Measurements from ENCODE around the gene LAMA4. TPM values are rescaled to one million over a fixed set of nuclear protein-coding genes. Genes with fewer than 3 reads are reported as not detected.

LAMA4 gene
- total and polyA plus RNA-seq, 7 experiments from 2014 or later = not detected

DNA sequence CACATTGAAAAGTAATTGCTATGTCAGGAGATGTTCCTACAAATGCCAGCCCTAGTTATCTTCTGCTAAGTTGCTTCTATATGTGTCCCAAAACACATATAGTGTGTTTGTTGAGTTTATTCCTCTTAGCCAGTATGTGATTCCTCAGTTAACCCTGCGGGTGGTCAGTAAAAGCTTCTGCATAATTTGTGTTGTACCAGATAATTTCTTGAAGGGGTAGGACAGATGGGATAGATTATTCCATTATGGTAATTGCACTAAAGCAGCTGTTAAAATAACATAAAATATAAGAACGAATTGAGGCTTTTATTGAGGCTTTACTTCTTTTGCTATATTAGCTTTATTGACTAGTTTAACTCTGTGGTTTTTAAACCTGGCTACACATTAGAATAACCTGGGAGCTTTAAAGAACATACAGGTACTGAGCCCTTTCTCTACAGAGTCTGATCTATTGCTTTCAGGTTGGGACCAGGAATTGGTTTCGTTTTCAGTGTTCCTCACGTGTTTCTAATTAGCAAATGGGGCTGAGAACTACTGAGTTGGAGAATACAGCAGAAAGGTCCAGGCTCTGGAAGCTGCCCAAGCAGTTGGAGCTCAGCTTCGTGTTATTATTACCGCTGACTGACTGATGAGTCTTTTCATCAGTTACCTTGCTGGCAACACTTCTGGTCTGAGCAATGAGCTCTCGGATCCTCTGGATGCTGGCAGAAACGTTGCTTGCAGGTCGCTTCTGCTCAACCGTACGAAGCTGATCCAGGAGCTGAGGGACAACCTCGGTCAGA lies 110.0 kb downstream of the LAMA4 start:
- no peaks in the 10 kb centered on the region for H3K27me3 ChIP-seq (ENCODE audit: control insufficient read depth in 2 of 2, insufficient read depth in 2 of 2, low read length in 2 of 2)
- Mint-ChIP-seq H3K27ac (no peak overlapping the region), H3K4me3 (no peak overlapping the region), H3K27me3 (peaks cover 0 to 28% (median 5%) of the 10 kb centered on the region in 5 donors), H3K4me1 (no peaks in the 10 kb centered on the region), H3K9me3 (no peaks in the 10 kb centered on the region), H3K36me3 (no peaks in the 10 kb centered on the region)
- no peaks in the 10 kb centered on the region for H3K9me3 ChIP-seq (ENCODE audit: control insufficient read depth in 2 of 3, low read length in 3 of 3)
- intact Hi-C loops (cut with micrococcal nuclease) = no loop called here
- ATAC-seq (no peak), DNase-seq (no peak)
- POLR2A ChIA-PET = no interaction called here
- no peaks in the 10 kb centered on the region for H3K36me3 ChIP-seq (ENCODE audit: control insufficient read depth in 2 of 3, insufficient read depth in 3 of 3, low read length in 3 of 3)
- CTCF ChIA-PET = no interaction called here
- H3K27ac ChIP-seq (ENCODE audit: low read depth, low read length) = no peak overlapping the region
- no peaks in the 10 kb centered on the region for H3K4me1 ChIP-seq (ENCODE audit: control insufficient read depth in 2 of 2, insufficient read depth in 2 of 2, low read length in 2 of 2)
- H3K4me3 ChIP-seq (ENCODE audit: low read length) = no peak overlapping the region

DNA sequence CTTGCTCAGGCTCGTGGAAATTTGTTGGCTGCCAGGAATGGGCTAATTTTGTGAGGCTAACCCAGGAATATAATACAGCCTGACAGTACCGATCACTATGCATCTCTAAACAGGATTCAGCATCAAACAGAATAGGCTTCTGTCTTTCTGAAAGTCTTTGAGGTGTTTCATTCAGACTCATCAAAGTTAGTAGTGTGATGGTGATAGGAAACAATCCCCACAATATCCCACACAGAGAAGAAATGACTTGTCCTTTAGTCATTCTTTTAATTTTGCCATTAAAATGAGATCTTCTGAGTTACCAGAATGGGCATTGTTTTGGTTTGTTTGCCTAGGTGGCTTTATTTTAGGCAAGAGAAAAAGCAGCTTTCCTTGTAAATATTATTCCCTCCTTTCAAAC lies 112.7 kb downstream of the LAMA4 start:
- H3K9me3 ChIP-seq (ENCODE audit: control insufficient read depth in 2 of 3, low read length in 3 of 3) = no peaks in the 10 kb centered on the region
- ChIA-PET POLR2A (no interaction called here), CTCF (no interaction called here)
- H3K4me3 ChIP-seq (ENCODE audit: low read length) = no peak overlapping the region
- intact Hi-C loops (cut with micrococcal nuclease) = no loop called here
- Mint-ChIP-seq H3K27ac (no peak overlapping the region), H3K36me3 (no peaks in the 10 kb centered on the region), H3K4me3 (no peak overlapping the region), H3K4me1 (no peaks in the 10 kb centered on the region), H3K9me3 (no peaks in the 10 kb centered on the region), H3K27me3 (peaks cover 0 to 31% (median 5%) of the 10 kb centered on the region in 5 donors)
- no peaks in the 10 kb centered on the region for H3K4me1 ChIP-seq (ENCODE audit: control insufficient read depth in 2 of 2, insufficient read depth in 2 of 2, low read length in 2 of 2)
- H3K27me3 ChIP-seq (ENCODE audit: control insufficient read depth in 2 of 2, insufficient read depth in 2 of 2, low read length in 2 of 2) = no peaks in the 10 kb centered on the region
- no peak for ATAC-seq
- no peaks in the 10 kb centered on the region for H3K36me3 ChIP-seq (ENCODE audit: control insufficient read depth in 2 of 3, insufficient read depth in 3 of 3, low read length in 3 of 3)
- no peak overlapping the region for H3K27ac ChIP-seq (ENCODE audit: low read depth, low read length)
- no peak for DNase-seq

DNA sequence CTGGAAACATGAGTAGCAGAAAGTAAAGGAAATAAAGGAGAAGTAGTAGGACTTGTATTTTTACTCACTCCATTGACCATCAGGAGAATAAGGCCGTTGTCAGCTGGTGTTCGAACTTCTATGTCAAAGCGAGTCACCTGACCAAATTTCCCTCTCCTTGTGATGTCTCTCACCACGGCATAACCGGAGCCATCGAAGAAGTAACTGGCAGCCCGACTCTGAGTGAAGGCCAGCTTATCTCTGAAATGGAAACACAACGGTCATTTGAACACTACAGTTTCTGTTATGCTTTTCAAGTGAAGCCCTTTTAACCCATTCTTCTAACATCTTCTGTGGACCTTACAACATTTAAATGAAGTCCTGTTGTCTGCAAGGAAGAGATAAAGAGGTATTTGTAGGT lies 115.3 kb downstream of the LAMA4 start:
- CTCF ChIA-PET = interaction anchor here (0.8 kb wide), 1 partner anchor 12 kb away, joined by 3 read pairs; no protein-coding TSS in a partner anchor

DNA sequence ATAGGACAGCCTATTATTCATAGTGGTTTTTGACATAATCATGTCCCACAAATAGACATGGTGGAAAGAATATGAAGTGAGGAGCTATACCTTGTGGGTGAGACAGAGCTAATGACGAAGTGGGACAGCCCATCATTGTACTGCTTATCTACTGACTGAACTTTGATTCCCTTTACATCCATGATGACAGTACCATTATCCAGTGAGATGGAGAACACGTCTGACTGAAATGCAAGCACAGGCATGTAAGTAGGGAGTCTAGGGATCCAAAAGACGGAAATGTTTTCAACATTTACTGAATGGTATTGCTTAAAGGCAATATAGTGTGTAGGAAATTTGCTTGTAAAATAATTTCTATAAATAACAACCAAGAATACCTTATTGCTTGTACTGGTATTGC lies 123.5 kb downstream of the LAMA4 start:
- Mint-ChIP-seq H3K36me3 (no peaks in the 10 kb centered on the region), H3K4me1 (peaks cover 0 to 2% (median 0%) of the 10 kb centered on the region in 7 donors), H3K9me3 (no peaks in the 10 kb centered on the region), H3K4me3 (no peak overlapping the region), H3K27me3 (peaks cover 2 to 56% (median 14%) of the 10 kb centered on the region in 5 donors), H3K27ac (no peak overlapping the region)
- ChIA-PET POLR2A (interaction anchor here (0.8 kb wide), 1 partner anchor 1594 kb away, joined by 3 read pairs; no protein-coding TSS in a partner anchor), CTCF (interaction anchor here (1.5 kb wide), 1 partner anchor 32 kb away, joined by 4 read pairs; no protein-coding TSS in a partner anchor)
- Histone ChIP-seq H3K27me3 (ENCODE audit: control insufficient read depth in 2 of 2, insufficient read depth in 2 of 2, low read length in 2 of 2) (no peaks in the 10 kb centered on the region), H3K27ac (ENCODE audit: low read depth, low read length) (no peak overlapping the region), H3K36me3 (ENCODE audit: control insufficient read depth in 2 of 3, insufficient read depth in 3 of 3, low read length in 3 of 3) (no peaks in the 10 kb centered on the region), H3K4me3 (ENCODE audit: low read length) (no peak overlapping the region), H3K4me1 (ENCODE audit: control insufficient read depth in 2 of 2, insufficient read depth in 2 of 2, low read length in 2 of 2) (no peaks in the 10 kb centered on the region), H3K9me3 (ENCODE audit: control insufficient read depth in 2 of 3, low read length in 3 of 3) (no peaks in the 10 kb centered on the region)
- intact Hi-C loops (cut with micrococcal nuclease) = no loop called here
- ATAC-seq = no peak
- no peak for DNase-seq

More for the DNA sequence above, 115.3 kb downstream of the LAMA4 start:
- no peak overlapping the region for H3K27ac Mint-ChIP-seq
- Histone ChIP-seq H3K27me3 (ENCODE audit: control insufficient read depth in 2 of 2, insufficient read depth in 2 of 2, low read length in 2 of 2) (no peaks in the 10 kb centered on the region), H3K36me3 (ENCODE audit: control insufficient read depth in 2 of 3, insufficient read depth in 3 of 3, low read length in 3 of 3) (no peaks in the 10 kb centered on the region), H3K9me3 (ENCODE audit: control insufficient read depth in 2 of 3, low read length in 3 of 3) (no peaks in the 10 kb centered on the region), H3K4me1 (ENCODE audit: control insufficient read depth in 2 of 2, insufficient read depth in 2 of 2, low read length in 2 of 2) (no peaks in the 10 kb centered on the region), H3K4me3 (ENCODE audit: low read length) (no peak overlapping the region), H3K27ac (ENCODE audit: low read depth, low read length) (no peak overlapping the region)
- H3K4me3 Mint-ChIP-seq = no peak overlapping the region
- intact Hi-C loops (cut with micrococcal nuclease) = no loop called here
- H3K36me3 Mint-ChIP-seq = no peaks in the 10 kb centered on the region
- no peaks in the 10 kb centered on the region for H3K4me1 Mint-ChIP-seq
- ATAC-seq (no peak), DNase-seq (no peak)
- H3K9me3 Mint-ChIP-seq = no peaks in the 10 kb centered on the region
- POLR2A ChIA-PET = no interaction called here
- peaks cover 0 to 42% (median 5%) of the 10 kb centered on the region in 5 donors for H3K27me3 Mint-ChIP-seq

DNA sequence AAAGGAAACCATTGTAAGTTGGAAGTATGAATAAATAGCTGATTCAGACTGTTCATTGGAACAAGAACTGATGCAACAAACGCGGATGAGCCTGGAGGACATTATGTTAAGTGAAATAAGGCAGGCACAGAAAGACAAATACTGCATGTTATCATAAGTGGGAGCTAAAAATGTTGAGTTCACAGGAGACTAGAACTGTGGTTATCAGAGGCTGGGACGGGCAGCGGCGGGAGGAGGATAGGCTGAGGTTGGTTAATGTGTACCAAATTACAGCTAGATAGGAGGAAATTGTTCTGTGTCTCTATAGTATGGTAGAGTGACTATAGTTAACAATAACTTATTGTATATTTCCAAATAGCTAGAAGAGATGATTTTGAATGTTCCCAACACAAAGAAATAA lies 126.2 kb downstream of the LAMA4 start:
- peaks cover 0 to 2% (median 0%) of the 10 kb centered on the region in 7 donors for H3K4me1 Mint-ChIP-seq
- no peaks in the 10 kb centered on the region for H3K9me3 Mint-ChIP-seq
- Histone ChIP-seq H3K4me3 (ENCODE audit: low read length) (no peak overlapping the region), H3K27ac (ENCODE audit: low read depth, low read length) (no peak overlapping the region), H3K27me3 (ENCODE audit: control insufficient read depth in 2 of 2, insufficient read depth in 2 of 2, low read length in 2 of 2) (no peaks in the 10 kb centered on the region), H3K4me1 (ENCODE audit: control insufficient read depth in 2 of 2, insufficient read depth in 2 of 2, low read length in 2 of 2) (no peaks in the 10 kb centered on the region), H3K36me3 (ENCODE audit: control insufficient read depth in 2 of 3, insufficient read depth in 3 of 3, low read length in 3 of 3) (no peaks in the 10 kb centered on the region), H3K9me3 (ENCODE audit: control insufficient read depth in 2 of 3, low read length in 3 of 3) (no peaks in the 10 kb centered on the region)
- CTCF ChIA-PET = no interaction called here
- H3K36me3 Mint-ChIP-seq = no peaks in the 10 kb centered on the region
- H3K27me3 Mint-ChIP-seq = peaks cover 4 to 48% (median 13%) of the 10 kb centered on the region in 5 donors
- POLR2A ChIA-PET = no interaction called here
- intact Hi-C loops (cut with micrococcal nuclease) = no loop called here
- DNase-seq = no peak
- ATAC-seq = no peak
- no peak overlapping the region for H3K4me3 Mint-ChIP-seq
- no peak overlapping the region for H3K27ac Mint-ChIP-seq

DNA sequence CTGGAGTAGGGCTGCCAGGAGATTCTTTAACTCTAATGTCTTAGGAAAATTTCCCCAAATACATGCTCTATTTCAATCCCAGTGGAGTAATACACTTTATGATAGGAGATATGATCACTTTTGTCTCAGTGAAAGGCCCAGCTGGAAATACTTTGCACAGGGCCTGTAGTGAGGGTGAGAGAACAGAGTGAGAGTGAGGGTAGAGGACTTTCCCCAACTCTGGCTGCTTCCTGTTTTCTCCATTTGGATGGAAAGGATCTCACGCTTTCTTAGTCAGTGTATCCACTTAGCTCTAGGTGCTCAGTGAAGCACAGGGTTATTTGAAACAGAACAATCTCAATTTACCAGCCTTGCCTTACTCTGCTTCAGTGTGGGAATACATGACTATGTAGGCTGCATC lies 130.4 kb downstream of the LAMA4 start:
- POLR2A ChIA-PET = no interaction called here
- CTCF ChIA-PET = no interaction called here
- Mint-ChIP-seq H3K36me3 (no peaks in the 10 kb centered on the region), H3K4me3 (no peak overlapping the region), H3K9me3 (no peaks in the 10 kb centered on the region), H3K27me3 (peaks cover 8 to 25% (median 12%) of the 10 kb centered on the region in 5 donors), H3K27ac (no peak overlapping the region), H3K4me1 (peaks cover 0 to 6% (median 0%) of the 10 kb centered on the region in 7 donors)
- DNase-seq (no peak), ATAC-seq (no peak)
- intact Hi-C loops (cut with micrococcal nuclease) = no loop called here
- Histone ChIP-seq H3K4me1 (ENCODE audit: control insufficient read depth in 2 of 2, insufficient read depth in 2 of 2, low read length in 2 of 2) (no peaks in the 10 kb centered on the region), H3K9me3 (ENCODE audit: control insufficient read depth in 2 of 3, low read length in 3 of 3) (no peaks in the 10 kb centered on the region), H3K27me3 (ENCODE audit: control insufficient read depth in 2 of 2, insufficient read depth in 2 of 2, low read length in 2 of 2) (no peaks in the 10 kb centered on the region), H3K4me3 (ENCODE audit: low read length) (no peak overlapping the region), H3K27ac (ENCODE audit: low read depth, low read length) (no peak overlapping the region), H3K36me3 (ENCODE audit: control insufficient read depth in 2 of 3, insufficient read depth in 3 of 3, low read length in 3 of 3) (no peaks in the 10 kb centered on the region)

DNA sequence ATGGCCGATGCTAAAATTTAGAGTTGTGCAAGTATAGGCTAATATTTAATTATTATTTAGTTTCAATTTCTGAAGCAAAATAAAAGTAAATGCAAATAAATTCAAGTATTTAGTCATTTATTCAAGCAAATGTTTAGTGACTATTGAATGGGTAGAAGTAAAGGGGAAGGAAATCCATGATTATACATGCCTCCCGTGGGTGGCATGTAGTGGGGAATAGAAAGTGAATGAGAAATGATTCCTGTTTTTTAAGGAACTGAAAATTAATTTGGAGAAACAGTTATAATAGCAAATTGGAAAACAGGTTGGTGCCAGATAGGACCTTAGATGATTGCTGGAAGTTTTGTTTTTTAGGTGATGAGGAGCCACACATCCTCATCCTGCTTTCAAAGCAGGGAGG lies 131.6 kb downstream of the LAMA4 start:
- DNase-seq = no peak
- H3K27ac ChIP-seq (ENCODE audit: low read depth, low read length) = no peak overlapping the region
- no peaks in the 10 kb centered on the region for H3K9me3 ChIP-seq (ENCODE audit: control insufficient read depth in 2 of 3, low read length in 3 of 3)
- ATAC-seq = no peak
- Mint-ChIP-seq H3K4me3 (no peak overlapping the region), H3K27ac (no peak overlapping the region), H3K36me3 (no peaks in the 10 kb centered on the region), H3K4me1 (peaks cover 0 to 6% (median 0%) of the 10 kb centered on the region in 7 donors), H3K27me3 (peaks cover 7 to 17% (median 8%) of the 10 kb centered on the region in 5 donors), H3K9me3 (no peaks in the 10 kb centered on the region)
- no peak overlapping the region for H3K4me3 ChIP-seq (ENCODE audit: low read length)
- ChIA-PET POLR2A (no interaction called here), CTCF (no interaction called here)
- no peaks in the 10 kb centered on the region for H3K4me1 ChIP-seq (ENCODE audit: control insufficient read depth in 2 of 2, insufficient read depth in 2 of 2, low read length in 2 of 2)
- intact Hi-C loops (cut with micrococcal nuclease) = no loop called here
- no peaks in the 10 kb centered on the region for H3K27me3 ChIP-seq (ENCODE audit: control insufficient read depth in 2 of 2, insufficient read depth in 2 of 2, low read length in 2 of 2)
- H3K36me3 ChIP-seq (ENCODE audit: control insufficient read depth in 2 of 3, insufficient read depth in 3 of 3, low read length in 3 of 3) = no peaks in the 10 kb centered on the region
